ENCODE data around the gene GPR6. TPM values are rescaled to one million over a fixed set of nuclear protein-coding genes. Genes with fewer than 3 reads are reported as not detected.

GPR6 gene
- total RNA-seq, 1 experiment from 2014 or later = 0.20 TPM

- no peak overlapping the region for H4K5ac ChIP-seq (ENCODE audit: insufficient read length, low read depth, low read length)
- H2AFZ ChIP-seq (ENCODE audit: low read length) = no peak overlapping the region
- no peak overlapping the region for H3K9ac ChIP-seq (ENCODE audit: extremely low read depth, insufficient read length, low read length)
- no peak overlapping the region for H3T11ph ChIP-seq (ENCODE audit: low read length)
- Mint-ChIP-seq H3K9me3 (peaks cover 0 to 9% of the 10 kb centered on the region in 2 experiments; a peak in 1 of 5 replicates), H3K27ac (no peak overlapping the region), H3K4me3 (no peak overlapping the region), H3K4me1 (peaks cover 24 to 30% of the 10 kb centered on the region in 2 experiments), H3K36me3 (ENCODE audit: insufficient read depth in 1 of 3, low read depth in 3 of 3) (peaks cover 0 to 4% (median 4%) of the 10 kb centered on the region in 3 experiments; a peak in 3 of 7 replicates), H3K27me3 (ENCODE audit: low read depth) (peaks cover 4% of the 10 kb centered on the region)
- DNase-seq = no peak
- no peak for TF ChIP-seq CTCF (conservative IDR thresholded peaks at IDR 0.05)
- no peak overlapping the region for H3K14ac ChIP-seq (ENCODE audit: insufficient read depth, low read length)
- H2BK12ac ChIP-seq (ENCODE audit: insufficient read length, low read depth, low read length) = no peak overlapping the region
- no peak overlapping the region for H3K56ac ChIP-seq (ENCODE audit: insufficient read length, low read depth, low read length)
- H3K27ac ChIP-seq (ENCODE audit: insufficient read length, low read depth, low read length) = no peak overlapping the region
- no peak overlapping the region for H3K23ac ChIP-seq (ENCODE audit: insufficient read length, low read depth, low read length)
- no peaks in the 10 kb centered on the region for H3K27me3 ChIP-seq (ENCODE audit: insufficient read depth, low read length)
- 0 out of 2 replicates have a peak, but pooled peaks cover 2% of the 10 kb centered on the region for H3K79me2 ChIP-seq (ENCODE audit: insufficient read depth, low read length)
- no peak overlapping the region for H3K18ac ChIP-seq (ENCODE audit: insufficient read length, low read depth, low read length)
- no peak overlapping the region for H2BK5ac ChIP-seq (ENCODE audit: insufficient read length, low read length)
- WGBS (ENCODE audit: extremely low coverage, insufficient read length, low lambda C conversion rate) = no CpG with 5 or more reads among the region's 2 CpGs
- H4K20me1 ChIP-seq (ENCODE audit: control insufficient read depth, insufficient read depth, insufficient read length) = peaks cover 3% of the 10 kb centered on the region
- no peak overlapping the region for H4K8ac ChIP-seq (replicated peaks; ENCODE audit: insufficient read length, low read depth, low read length)
- no peak overlapping the region for H2BK120ac ChIP-seq (ENCODE audit: low read depth, low read length, poor library complexity, severe bottlenecking)
- no peaks in the 10 kb centered on the region for H3K9me3 ChIP-seq (ENCODE audit: control insufficient read depth, low read depth, low read length)
- no peak overlapping the region for H4K91ac ChIP-seq (ENCODE audit: insufficient read length, low read depth, low read length)
- H2AK5ac ChIP-seq (ENCODE audit: insufficient read length, low read length) = no peak overlapping the region
- H2BK15ac ChIP-seq (ENCODE audit: low read depth, low read length) = no peak overlapping the region
- no peaks in the 10 kb centered on the region for H3K79me1 ChIP-seq (ENCODE audit: insufficient read depth, low read depth, low read length, poor library complexity, severe bottlenecking)
- H3K4ac ChIP-seq (ENCODE audit: low read depth, low read length) = no peak overlapping the region
- H2BK20ac ChIP-seq (ENCODE audit: low read depth, low read length, poor library complexity, severe bottlenecking) = no peak overlapping the region
- no peaks in the 10 kb centered on the region for H3K23me2 ChIP-seq (ENCODE audit: insufficient read length, low read depth, low read length, poor library complexity, severe bottlenecking)
- H3K4me1 ChIP-seq (ENCODE audit: insufficient read depth, low read length) = peaks cover 5% of the 10 kb centered on the region; the same call in 1 of the 2 replicates
- no peak overlapping the region for H3K4me2 ChIP-seq (ENCODE audit: insufficient read depth, insufficient read length, low read length)
Observed at GRCh38 chr6:109939654-109940053, 38.5 kb upstream of the GPR6 start.

All from H9 (cell line).